HepG2 (cell line): ENCODE measurements around the gene NUP133. TPM values are rescaled to one million over a fixed set of nuclear protein-coding genes. Genes with fewer than 3 reads are reported as not detected.

Source experiments
- ATAC-seq: fragments of 200-7000 bp; cut with Tn5 transposase; 3 replicates; pipeline ENCODE4 v1.9.1; 2020; ENCODE audit warnings: mild to moderate bottlenecking, moderate library complexity
- BruUV-seq: library from RNA; stranded (reverse); fragments of 400-500 nt; replicated peaks from 2 replicates; lab custom pipeline; 2021; lab: Mats Ljungman, UMichigan
- CTCF ChIA-PET: fragments of 300-600 bp; formaldehyde crosslinking; extraction: SDS; loops from one replicate; lab custom pipeline; 2021; ENCODE audit warnings: low total read pairs, inconsistent platforms, low intra/inter-chr PET ratio; lab: Yijun Ruan, JAX
- POLR2A ChIA-PET: fragments of 350-600 bp; sonication (Branson Sonifier 250); formaldehyde crosslinking; loops from one replicate; lab custom pipeline; 2020; ENCODE audit warnings: antibody characterized with exemption, inconsistent platforms; lab: Yijun Ruan, JAX
- DNase-seq: peaks from one replicate; pipeline ENCODE4 v3.0.0-alpha.2; 2015; ENCODE audit warnings: low spot score
- FAIRE-seq: peaks from 3 replicates; lab custom pipeline; 2011; peaks lifted over from hg19 to GRCh38; lab: Jason Lieb, UNC
- H2AFZ ChIP-seq: one replicate; pipeline ENCODE4 v1.6.1; 2011; ENCODE audit warnings: low read length, inconsistent platforms
- H3K27ac ChIP-seq: fragments of 300-600 bp; 3 replicates; pipeline ENCODE4 v1.8.0; 2011; ENCODE audit warnings: mixed run types, mild to moderate bottlenecking, mixed read lengths, low read length, inconsistent platforms; ENCODE audit not compliant: insufficient read depth; ENCODE audit errors: extremely low read length
- H3K27me3 ChIP-seq, 2 experiments: fragments of 200-600 bp in 1 of 2; 2 replicates in 1 of 2; 3 replicates in 1 of 2; pipeline versions ENCODE4 v1.6.0 to v1.8.0; 2011; ENCODE audit warnings: low read length in 2 of 2, mild to moderate bottlenecking in 2 of 2, moderate library complexity in 2 of 2, inconsistent platforms in 1 of 2; ENCODE audit not compliant: insufficient read depth in 2 of 2, control insufficient read depth in 1 of 2
- H3K36me3 ChIP-seq, 2 experiments: fragments of 200-600 bp in 1 of 2; replicated peaks in 1 of 2; 2 replicates in 1 of 2; 3 replicates in 1 of 2; pipeline versions ENCODE4 v1.5.1 to v1.8.0; 2011; ENCODE audit warnings: low read length in 2 of 2, inconsistent platforms in 1 of 2; ENCODE audit not compliant: insufficient read depth in 2 of 2, control insufficient read depth in 1 of 2
- H3K4me1 ChIP-seq: 2 replicates; pipeline ENCODE4 v1.5.1; 2012; ENCODE audit warnings: low read length, inconsistent platforms; ENCODE audit not compliant: insufficient read depth
- H3K4me2 ChIP-seq: 2 replicates; pipeline ENCODE4 v1.6.0; 2011; ENCODE audit warnings: low read depth, low read length, inconsistent platforms
- H3K4me3 ChIP-seq, 3 experiments: fragments of 200-600 bp in 1 of 3; sonication (generic), shearing (Covaris generic) in 1 of 3; replicated peaks in 1 of 3; 2 replicates each; pipeline ENCODE4 v1.5.1; 2011 to 2016; ENCODE audit warnings: low read length in 3 of 3, inconsistent platforms in 2 of 3, low read depth in 2 of 3, mild to moderate bottlenecking in 2 of 3, control low read depth in 1 of 3, mixed read lengths in 1 of 3; ENCODE audit not compliant: insufficient read depth in 1 of 3
- H3K79me2 ChIP-seq: one replicate; pipeline ENCODE4 v1.6.1; 2011; ENCODE audit warnings: low read length, inconsistent platforms; ENCODE audit not compliant: insufficient read depth
- H3K9ac ChIP-seq: 2 replicates; pipeline ENCODE4 v1.6.0; 2011; ENCODE audit warnings: mild to moderate bottlenecking, low read depth, low read length, inconsistent platforms; ENCODE audit not compliant: insufficient read depth
- H3K9me3 ChIP-seq: 2 replicates; pipeline ENCODE4 v1.5.1; 2012; ENCODE audit warnings: mild to moderate bottlenecking, low read length
- H4K20me1 ChIP-seq: 2 replicates; pipeline ENCODE4 v1.6.0; 2011; ENCODE audit warnings: inconsistent platforms, mild to moderate bottlenecking, low read length, moderate library complexity; ENCODE audit not compliant: insufficient read depth
- EP300 ChIP-seq, 3 experiments: sonication (generic) in 1 of 3; formaldehyde crosslinking in 1 of 3; IDR thresholded peaks; 2 replicates each; pipeline versions ENCODE4 v1.5.1 to v1.6.1; 2011 to 2020; ENCODE audit warnings: low read depth in 2 of 3, low read length in 2 of 3, borderline replicate concordance in 1 of 3, improper control_type of control experiment in 1 of 3, mild to moderate bottlenecking in 1 of 3, missing genetic modification reagents in 1 of 3, moderate library complexity in 1 of 3
- FIP1L1 ChIP-seq: fragments of 200-400 bp; formaldehyde crosslinking; IDR thresholded peaks from 2 replicates; pipeline ENCODE4 v1.6.1; 2018; ENCODE audit warnings: low read depth, mild to moderate bottlenecking, low read length, moderate library complexity, borderline replicate concordance; ENCODE audit not compliant: insufficient read depth
- MBNL3 ChIP-seq: fragments of 250-450 bp; sonication (Bioruptor Pico); conservative IDR thresholded peaks from 2 replicates; pipeline ENCODE4 v1.8.0; 2022; ENCODE audit warnings: mild to moderate bottlenecking, inconsistent platforms
- NFYB ChIP-seq: sonication (generic); formaldehyde crosslinking; IDR thresholded peaks from 2 replicates; pipeline ENCODE4 v1.4.0; 2020; ENCODE audit warnings: missing genetic modification reagents
- NR2C2 ChIP-seq: sonication (generic); formaldehyde crosslinking; IDR thresholded peaks from 2 replicates; pipeline ENCODE4 v1.4.0; 2020; ENCODE audit warnings: missing genetic modification reagents, mild to moderate bottlenecking, moderate library complexity, borderline replicate concordance
- PHB2 ChIP-seq: fragments of 450-650 bp; IDR thresholded peaks from 2 replicates; pipeline ENCODE4 v1.6.1; 2018; ENCODE audit not compliant: partially characterized antibody
- ZZZ3 ChIP-seq: sonication (generic); formaldehyde crosslinking; IDR thresholded peaks from 2 replicates; pipeline ENCODE4 v1.4.0; 2020; ENCODE audit warnings: missing genetic modification reagents, mild to moderate bottlenecking, borderline replicate concordance
- WGBS: methylation state at CpG from one replicate; pipeline ENCODE4 v1.1.6; 2017; ENCODE audit warnings: low lambda C conversion rate; 5-methylcytosine and 5-hydroxymethylcytosine counted together
- in situ Hi-C: cut with HindIII; loops from 2 replicates; pipeline ENCODE4 v1.10.0; 2017; ENCODE audit warnings: low pct_unique_long_range_greater_than_20kb; ENCODE audit not compliant: extremely low pct_ligation_motif_present
- intact Hi-C: fragments of 100-400 bp; cut with micrococcal nuclease; formaldehyde crosslinking; loops from one replicate; pipeline ENCODE4 v1.10.0; 2022; ENCODE audit not compliant: unreplicated experiment
- polyA plus RNA-seq, 8 experiments: library from polyadenylated mRNA; depleted of rRNA in 3 of 8; stranded (reverse) in 7 of 8; unstranded in 1 of 8; fragments of >200 nt; fragmentation: Illumina TruSeq in 4 of 8; extraction: Trizol in 4 of 8; gene quantifications; 2 replicates each; pipeline versions ENCODE4 v1.2.1 to v1.2.3, GENCODE V29; 2011 to 2016; ENCODE audit warnings: low read depth in 4 of 8, missing spikeins in 1 of 8, mixed read lengths in 1 of 8; ENCODE audit not compliant: insufficient read depth in 1 of 8
- total RNA-seq, 5 experiments: library from RNA; depleted of rRNA; stranded (reverse); fragments of >200 nt; fragmentation: Illumina TruSeq; extraction: Trizol; gene quantifications; 2 replicates each; pipeline ENCODE4 v1.2.3, GENCODE V29; 2016; ENCODE audit warnings: low read depth in 1 of 5
- TF ChIP-seq, protein P1 (sequence below): sonication (generic); formaldehyde crosslinking; IDR thresholded peaks from 2 replicates; pipeline ENCODE4 v1.4.0; 2020; ENCODE audit warnings: missing genetic modification reagents, borderline replicate concordance
- TF ChIP-seq, protein P2 (sequence below): IDR thresholded peaks from 2 replicates; pipeline ENCODE4 v1.6.1; 2016; ENCODE audit warnings: mild to moderate bottlenecking, missing biosample characterization, missing genetic modification reagents
- TF ChIP-seq, protein P3 (sequence below): sonication (generic); formaldehyde crosslinking; IDR thresholded peaks from 2 replicates; pipeline ENCODE4 v1.4.0; 2020; ENCODE audit warnings: mild to moderate bottlenecking, missing genetic modification reagents

NUP133 gene
- total and polyA plus RNA-seq, 2 of the 13 experiments (the other 11 are each of a cell fraction or from before 2014, with no cell fraction given), result 17.7 to 45.6 TPM

DNA sequence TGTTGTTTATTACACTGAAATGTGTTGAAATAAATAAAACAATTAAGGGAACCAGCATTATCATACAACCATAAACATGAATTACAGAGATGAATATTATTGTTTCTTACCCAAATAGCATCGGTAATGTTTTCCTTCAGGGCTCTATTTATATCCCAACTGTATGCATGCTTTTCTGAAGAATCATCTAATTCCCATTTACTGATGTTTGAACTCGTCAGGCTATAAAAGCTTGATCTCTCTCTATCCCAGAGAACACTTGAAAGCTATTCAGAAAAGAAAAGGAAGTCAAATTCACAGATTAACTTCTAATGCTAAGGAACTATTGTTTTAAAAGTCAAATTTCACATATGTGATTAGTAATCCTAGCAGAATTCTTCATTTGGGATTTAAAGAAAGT is 12.4 kb downstream of the NUP133 start:
- TF ChIP-seq, protein P1, sequence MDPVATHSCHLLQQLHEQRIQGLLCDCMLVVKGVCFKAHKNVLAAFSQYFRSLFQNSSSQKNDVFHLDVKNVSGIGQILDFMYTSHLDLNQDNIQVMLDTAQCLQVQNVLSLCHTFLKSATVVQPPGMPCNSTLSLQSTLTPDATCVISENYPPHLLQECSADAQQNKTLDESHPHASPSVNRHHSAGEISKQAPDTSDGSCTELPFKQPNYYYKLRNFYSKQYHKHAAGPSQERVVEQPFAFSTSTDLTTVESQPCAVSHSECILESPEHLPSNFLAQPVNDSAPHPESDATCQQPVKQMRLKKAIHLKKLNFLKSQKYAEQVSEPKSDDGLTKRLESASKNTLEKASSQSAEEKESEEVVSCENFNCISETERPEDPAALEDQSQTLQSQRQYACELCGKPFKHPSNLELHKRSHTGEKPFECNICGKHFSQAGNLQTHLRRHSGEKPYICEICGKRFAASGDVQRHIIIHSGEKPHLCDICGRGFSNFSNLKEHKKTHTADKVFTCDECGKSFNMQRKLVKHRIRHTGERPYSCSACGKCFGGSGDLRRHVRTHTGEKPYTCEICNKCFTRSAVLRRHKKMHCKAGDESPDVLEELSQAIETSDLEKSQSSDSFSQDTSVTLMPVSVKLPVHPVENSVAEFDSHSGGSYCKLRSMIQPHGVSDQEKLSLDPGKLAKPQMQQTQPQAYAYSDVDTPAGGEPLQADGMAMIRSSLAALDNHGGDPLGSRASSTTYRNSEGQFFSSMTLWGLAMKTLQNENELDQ, result no peak
- TF ChIP-seq PHB2 (no peak), FIP1L1 (no peak), EP300 (IDR thresholded peaks at IDR 0.05; ENCODE audit: low read depth in 2 of 2, low read length in 2 of 2) (no peak), EP300 (CRISPR knock-in tag; IDR thresholded peaks at IDR 0.05; ENCODE audit: borderline replicate concordance) (no peak), NFYB (no peak), MBNL3 (CRISPR knock-in tag) (no peak), ZZZ3 (CRISPR knock-in tag) (no peak), NR2C2 (CRISPR knock-in tag) (no peak)
- TF ChIP-seq, protein P2, sequence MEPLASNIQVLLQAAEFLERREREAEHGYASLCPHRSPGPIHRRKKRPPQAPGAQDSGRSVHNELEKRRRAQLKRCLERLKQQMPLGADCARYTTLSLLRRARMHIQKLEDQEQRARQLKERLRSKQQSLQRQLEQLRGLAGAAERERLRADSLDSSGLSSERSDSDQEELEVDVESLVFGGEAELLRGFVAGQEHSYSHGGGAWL (CRISPR knock-in tag), result no peak
- TF ChIP-seq, protein P3, sequence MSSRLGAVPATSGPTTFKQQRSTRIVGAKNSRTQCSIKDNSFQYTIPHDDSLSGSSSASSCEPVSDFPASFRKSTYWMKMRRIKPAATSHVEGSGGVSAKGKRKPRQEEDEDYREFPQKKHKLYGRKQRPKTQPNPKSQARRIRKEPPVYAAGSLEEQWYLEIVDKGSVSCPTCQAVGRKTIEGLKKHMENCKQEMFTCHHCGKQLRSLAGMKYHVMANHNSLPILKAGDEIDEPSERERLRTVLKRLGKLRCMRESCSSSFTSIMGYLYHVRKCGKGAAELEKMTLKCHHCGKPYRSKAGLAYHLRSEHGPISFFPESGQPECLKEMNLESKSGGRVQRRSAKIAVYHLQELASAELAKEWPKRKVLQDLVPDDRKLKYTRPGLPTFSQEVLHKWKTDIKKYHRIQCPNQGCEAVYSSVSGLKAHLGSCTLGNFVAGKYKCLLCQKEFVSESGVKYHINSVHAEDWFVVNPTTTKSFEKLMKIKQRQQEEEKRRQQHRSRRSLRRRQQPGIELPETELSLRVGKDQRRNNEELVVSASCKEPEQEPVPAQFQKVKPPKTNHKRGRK (CRISPR knock-in tag), result no peak
- TF ChIP-seq, all 625 proteins: peak for 0
- 96% methylated on average over 2 of the region's 2 CpGs for WGBS
- CTCF ChIA-PET, result no interaction called here

More for the DNA sequence above, 12.4 kb downstream of the NUP133 start:
- Histone ChIP-seq H3K4me3 (no peak overlapping the region), H4K20me1 (no peaks in the 10 kb centered on the region), H2AFZ (no peak overlapping the region), H3K27ac (no peak overlapping the region), H3K9ac (no peak overlapping the region), H3K36me3 (peaks cover 14 to 75% of the 10 kb centered on the region in 2 experiments), H3K27me3 (no peaks in the 10 kb centered on the region; a peak in 1 of 5 replicates), H3K9me3 (no peaks in the 10 kb centered on the region), H3K4me2 (no peak overlapping the region), H3K4me1 (0 out of 2 replicates have a peak, but pooled peaks cover 8% of the 10 kb centered on the region), H3K79me2 (no peaks in the 10 kb centered on the region)
- in situ Hi-C loops, result no loop called here
- ATAC-seq (no peak), DNase-seq (no peak), FAIRE-seq (no peak)
- POLR2A ChIA-PET, result interaction anchor here (1.0 kb wide), 1 partner anchor 13 kb away, joined by 3 read pairs; no protein-coding TSS in a partner anchor
- intact Hi-C loops, result no loop called here
- BruUV-seq, result no TSS peak
